AG04450 (cell line): ENCODE measurements around the gene WT1. TPM values are rescaled to one million over a fixed set of nuclear protein-coding genes. Genes with fewer than 3 reads are reported as not detected.

ENCODE experiments used
- CTCF ChIA-PET: fragments of 300-600, 350-600 bp; formaldehyde crosslinking; extraction: SDS; loops from one replicate; lab custom pipeline; 2022; ENCODE audit warnings: antibody characterized with exemption, inconsistent platforms; lab: Charles Lee
- POLR2A ChIA-PET: fragments of 350-600 bp; formaldehyde crosslinking; extraction: SDS; loops from one replicate; lab custom pipeline; 2021; ENCODE audit warnings: antibody characterized with exemption, inconsistent platforms; lab: Yijun Ruan, JAX
- DNase-seq: peaks from one replicate; pipeline ENCODE4 v3.0.0-alpha.2; 2011; ENCODE audit warnings: low read depth, low spot score
- H3K27ac ChIP-seq: one replicate; pipeline ENCODE4 v1.5.1; 2012; ENCODE audit warnings: low read depth, low read length, control low read depth
- H3K27me3 ChIP-seq: one replicate; pipeline ENCODE4 v1.6.0; 2012; ENCODE audit warnings: low read length; ENCODE audit not compliant: control insufficient read depth, insufficient read depth
- H3K4me3 ChIP-seq: 2 replicates; pipeline ENCODE4 v1.5.1; 2011; ENCODE audit warnings: mild to moderate bottlenecking, low read depth, low read length, control low read depth
- H3K9me3 ChIP-seq: 2 replicates; pipeline ENCODE4 v1.5.1; 2012; ENCODE audit warnings: low read length; ENCODE audit not compliant: control insufficient read depth, insufficient read depth
- CTCF ChIP-seq: IDR thresholded peaks from 2 replicates; pipeline ENCODE4 v1.5.1; 2011; ENCODE audit warnings: low read depth, low read length, control low read depth, inconsistent platforms
- polyA plus RNA-seq: library from polyadenylated mRNA; depleted of rRNA; stranded (reverse); fragments of >200 nt; gene quantifications from 2 replicates; pipeline ENCODE4 v1.2.3, GENCODE V29; 2011

WT1 gene
- polyA plus RNA-seq, 1 experiment = not detected

DNA sequence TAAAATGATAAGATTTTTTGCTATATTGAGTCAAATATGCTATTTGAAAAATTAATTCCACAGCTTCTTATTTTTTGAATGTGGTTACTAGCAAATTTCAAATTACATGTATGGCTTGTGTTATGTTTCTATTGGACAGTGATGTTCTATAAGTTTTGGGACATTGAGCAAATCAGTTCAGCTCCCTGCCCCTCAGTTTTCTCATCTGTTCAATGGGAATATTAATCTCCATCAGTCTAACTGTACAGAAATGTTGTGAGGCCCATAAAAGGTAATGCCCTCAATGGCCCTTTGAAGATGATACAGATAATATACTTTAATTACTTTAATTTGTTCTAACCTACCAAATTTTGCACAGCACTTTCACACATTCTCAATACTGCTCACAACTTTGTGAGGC is 15.2 kb downstream of the WT1 start:
- ChIA-PET CTCF (no interaction called here), POLR2A (no interaction called here)
- H3K27me3 ChIP-seq = peaks cover 13% of the 10 kb centered on the region
- TF ChIP-seq CTCF = no peak
- H3K9me3 ChIP-seq = no peaks in the 10 kb centered on the region
- H3K27ac ChIP-seq = no peak overlapping the region
- H3K4me3 ChIP-seq = no peak overlapping the region
- no peak for DNase-seq

GRCh38 chr11:32418836-32419235 is 16.5 kb downstream of the WT1 start:
- H3K9me3 ChIP-seq = no peaks in the 10 kb centered on the region
- POLR2A ChIA-PET = no interaction called here
- H3K27me3 ChIP-seq = peaks cover 10% of the 10 kb centered on the region
- H3K27ac ChIP-seq = no peak overlapping the region
- CTCF ChIA-PET = no interaction called here
- DNase-seq = no peak
- no peak for TF ChIP-seq CTCF
- H3K4me3 ChIP-seq = no peak overlapping the region

DNA sequence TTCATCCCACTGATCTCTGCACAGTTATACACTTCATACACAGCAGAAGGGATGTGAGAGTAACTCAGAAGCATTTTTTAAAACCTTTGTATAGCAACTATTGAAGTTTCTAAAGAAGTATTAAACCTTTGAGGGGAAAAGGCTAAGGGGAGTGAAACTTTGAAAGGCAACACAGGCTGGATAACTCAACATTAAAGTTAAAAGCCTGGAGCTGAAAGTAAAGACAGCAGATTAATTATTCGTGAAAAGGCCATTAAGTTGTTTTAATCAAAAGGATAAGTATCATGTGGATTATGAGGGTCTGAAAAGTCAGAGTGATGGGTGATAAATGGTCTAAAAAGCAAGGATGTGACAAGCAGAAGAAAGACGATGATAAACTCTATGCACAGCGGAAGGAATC is 17.5 kb downstream of the WT1 start:
- Histone ChIP-seq H3K27me3 (peaks cover 5% of the 10 kb centered on the region), H3K9me3 (no peaks in the 10 kb centered on the region), H3K4me3 (no peak overlapping the region), H3K27ac (no peak overlapping the region)
- ChIA-PET CTCF (no interaction called here), POLR2A (no interaction called here)
- TF ChIP-seq CTCF = no peak
- DNase-seq = no peak

DNA sequence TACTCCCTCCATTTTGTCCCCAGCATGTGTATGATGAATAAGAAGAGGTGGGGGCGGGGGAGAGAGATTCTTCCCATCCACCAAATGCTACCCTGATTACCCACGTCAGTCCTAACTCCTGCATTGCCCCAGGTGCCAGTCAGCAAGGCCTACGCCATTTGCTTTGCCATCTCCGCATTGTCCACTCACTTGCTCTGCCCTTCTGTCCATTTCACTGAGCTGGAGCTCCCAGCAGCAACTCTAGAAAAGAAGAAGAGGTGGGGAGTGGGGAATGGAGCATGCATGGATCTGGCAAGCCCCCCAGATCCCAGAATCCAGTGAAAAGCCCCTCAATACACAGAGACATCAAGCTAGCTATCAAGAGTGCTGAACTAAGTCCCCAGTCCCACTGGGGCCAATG is 19.0 kb downstream of the WT1 start:
- ChIA-PET POLR2A (no interaction called here), CTCF (no interaction called here)
- Histone ChIP-seq H3K27ac (no peak overlapping the region), H3K4me3 (no peak overlapping the region), H3K27me3 (peaks cover 7% of the 10 kb centered on the region), H3K9me3 (no peaks in the 10 kb centered on the region)
- TF ChIP-seq CTCF = no peak
- no peak for DNase-seq

- no peak overlapping the region for H3K27ac ChIP-seq
- H3K27me3 ChIP-seq = peaks cover 7% of the 10 kb centered on the region
- TF ChIP-seq CTCF = no peak
- ChIA-PET CTCF (interaction anchor here (0.6 kb wide), 1 partner anchor 233 kb away, joined by 8 read pairs; no protein-coding TSS in a partner anchor), POLR2A (no interaction called here)
- H3K4me3 ChIP-seq = no peak overlapping the region
- no peaks in the 10 kb centered on the region for H3K9me3 ChIP-seq
- DNase-seq = no peak
Observed at GRCh38 chr11:32414925-32415324, 20.4 kb downstream of the WT1 start.
